Head of caudate nucleus (tissue), 42 donors: ENCODE data around the gene MMP13.
"Not testable (repeated sequence)": the region's sequence is repeated elsewhere in the genome, so short reads cannot be mapped to it uniquely, and the experiment has no call there.

ENCODE experiments used
- DNase-seq, 42 donors: peaks; one replicate each; pipeline versions ENCODE4 v3.0.0 to v3.0.0-alpha.2; 2020 to 2021; ENCODE audit warnings: mixed read lengths in 7 of 42
- intact Hi-C: fragments of 100-400 bp; cut with DNase I; formaldehyde crosslinking; loops from one replicate; pipeline ENCODE4 v1.15.0; 2022

The MMP13 gene

DNA sequence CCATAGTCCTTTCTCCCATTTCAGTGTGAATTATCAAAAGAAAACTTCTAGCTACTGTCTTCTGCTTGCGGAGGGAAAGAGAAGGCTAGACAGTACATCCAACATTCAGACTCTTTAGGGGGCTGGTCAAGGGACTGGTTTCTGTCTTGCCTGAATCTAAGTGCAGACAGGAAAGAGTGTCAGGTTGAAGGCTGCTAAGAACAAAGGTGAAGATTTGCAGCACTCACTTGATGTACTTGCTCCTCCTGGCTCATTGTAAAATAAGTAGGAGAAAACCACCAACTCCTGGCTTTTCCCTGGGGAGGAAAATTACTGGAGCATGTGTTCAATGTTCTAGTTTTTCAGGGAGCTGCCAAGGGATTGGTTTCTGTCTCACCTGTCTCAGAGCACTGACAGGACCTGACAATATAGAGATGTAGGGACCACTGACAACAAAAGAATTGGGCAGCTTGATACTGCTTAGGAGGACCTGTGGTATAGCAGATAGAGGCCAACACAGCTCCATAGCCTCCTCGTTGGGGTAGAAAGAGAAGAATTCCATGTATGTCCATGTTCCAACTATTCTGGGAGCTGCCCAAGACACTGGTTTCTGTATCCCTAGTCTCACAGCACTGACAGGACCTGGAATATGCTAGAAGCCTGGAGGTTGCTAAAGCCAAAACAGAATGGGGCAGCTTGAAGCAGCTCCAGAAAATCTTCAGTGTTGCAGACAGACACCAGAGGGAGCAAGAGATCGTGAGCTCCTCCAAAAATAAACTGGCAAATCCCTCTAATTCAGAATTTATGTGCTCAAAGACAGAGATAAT, 41.1 kb downstream of the MMP13 start:
- peak in 28 of 42 donors; percentile 9 to 66 (median 36) for DNase-seq

GRCh38 chr11:102912482-102912830, 43.1 kb downstream of the MMP13 start:
- intact Hi-C loops: no loop called here
- DNase-seq: no peak

More for the DNA sequence above, 41.1 kb downstream of the MMP13 start:
- intact Hi-C loops: no loop called here

DNA sequence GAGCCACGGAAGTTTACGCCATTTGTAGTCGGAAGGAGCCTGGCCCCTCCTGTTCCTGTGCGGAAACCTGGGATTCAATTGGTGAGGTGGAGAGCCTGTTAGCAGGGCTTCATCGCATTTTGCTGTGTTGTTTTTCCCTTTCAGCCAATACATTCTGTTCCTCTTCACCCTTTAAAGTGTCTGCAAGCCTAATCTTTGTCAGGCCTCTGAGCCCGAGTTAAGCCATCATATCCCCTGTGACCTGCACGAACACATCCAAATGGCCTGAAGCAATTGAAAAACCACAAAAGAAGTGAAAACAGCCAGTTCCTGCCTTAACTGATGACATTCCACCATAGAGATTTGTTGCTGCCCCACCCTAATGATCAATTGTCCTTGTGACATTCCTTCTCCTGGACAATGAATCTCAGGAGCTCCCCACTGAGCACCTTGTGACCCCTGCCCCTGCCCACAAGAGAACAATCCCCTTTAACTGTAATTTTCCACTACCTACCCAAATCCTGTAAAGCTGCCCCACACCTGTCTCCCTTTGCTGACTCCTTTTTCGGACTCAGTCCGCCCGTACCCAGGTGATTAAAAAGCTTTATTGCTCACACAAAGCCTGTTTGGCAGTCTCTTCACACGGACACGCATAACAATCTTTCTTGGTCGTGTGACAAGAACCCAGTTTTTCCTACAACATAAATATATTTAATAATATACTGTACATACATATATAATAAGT, 43.6 kb downstream of the MMP13 start:
- no peak for DNase-seq
- intact Hi-C loops: no loop called here

DNA sequence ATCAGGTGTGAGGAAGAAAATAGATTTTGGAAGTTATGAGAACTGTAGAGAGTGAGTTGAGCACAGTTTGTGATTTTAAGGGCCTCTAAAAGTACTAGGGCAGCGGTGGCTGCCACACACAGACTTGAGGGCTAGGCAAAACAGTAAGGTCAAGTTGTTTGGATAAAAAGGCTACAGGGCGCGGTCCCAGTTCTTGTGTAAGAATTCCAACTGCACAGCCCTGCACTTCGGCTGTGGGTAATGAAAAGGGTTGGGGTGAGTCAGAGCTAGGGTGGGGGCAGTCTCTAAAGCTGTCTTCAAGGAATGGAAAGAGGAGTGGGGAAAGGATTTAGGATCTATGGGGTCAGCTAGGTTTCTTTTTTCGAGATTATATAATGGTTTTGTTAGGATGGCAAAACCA, 49.7 kb downstream of the MMP13 start:
- intact Hi-C loops, DNase-seq: not testable (repeated sequence)

DNA sequence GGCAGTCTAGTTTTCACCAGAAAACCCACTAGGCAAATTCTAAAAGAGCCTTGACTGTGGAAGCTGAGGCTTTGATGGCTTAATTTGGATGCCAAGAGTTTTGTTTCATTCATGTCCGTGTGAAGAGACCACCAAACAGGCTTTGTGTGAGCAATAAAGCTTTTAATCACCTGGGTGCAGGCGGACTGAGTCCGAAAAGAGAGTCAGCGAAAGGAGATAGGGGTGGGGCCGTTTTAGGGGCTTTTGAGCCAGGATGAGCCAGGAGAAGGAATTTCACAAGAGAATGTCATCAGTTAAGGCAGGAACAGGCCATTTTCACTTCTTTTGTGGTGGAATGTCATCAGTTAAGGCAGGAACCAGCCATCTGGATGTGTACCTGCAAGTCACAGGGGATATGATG, 51.6 kb downstream of the MMP13 start:
- intact Hi-C loops: not testable (repeated sequence)

DNA sequence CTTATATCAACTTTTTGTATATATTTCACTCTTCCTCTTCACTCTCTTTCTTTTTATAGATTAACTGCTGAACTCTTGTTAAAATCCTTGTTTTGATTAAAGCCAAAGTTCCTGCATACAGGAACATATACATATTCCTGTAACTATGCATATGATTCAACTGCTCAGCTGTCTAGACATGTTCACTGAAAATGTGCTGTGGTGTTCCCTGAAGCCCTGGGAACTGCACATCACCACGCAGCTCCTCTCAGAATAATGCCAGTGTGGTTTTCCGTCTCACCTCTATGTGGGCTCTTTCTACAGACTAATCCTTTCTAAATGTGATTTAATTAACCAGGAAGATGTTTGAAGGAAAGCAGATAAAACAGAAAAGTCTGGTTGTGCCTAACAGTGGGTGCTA, 55.2 kb downstream of the MMP13 start:
- intact Hi-C loops: no loop called here
- no peak for DNase-seq

More for the DNA sequence above, 51.6 kb downstream of the MMP13 start:
- not testable (repeated sequence) for DNase-seq
